Measurements from ENCODE around the gene CIDEA. TPM values are rescaled to one million over a fixed set of nuclear protein-coding genes. Genes with fewer than 3 reads are reported as not detected.
A peak's percentile ranks its signal among the peaks of the same experiment; 100 is the strongest.

Gene CIDEA
- total RNA-seq, 1 donor from 2014 or later = not detected

DNA sequence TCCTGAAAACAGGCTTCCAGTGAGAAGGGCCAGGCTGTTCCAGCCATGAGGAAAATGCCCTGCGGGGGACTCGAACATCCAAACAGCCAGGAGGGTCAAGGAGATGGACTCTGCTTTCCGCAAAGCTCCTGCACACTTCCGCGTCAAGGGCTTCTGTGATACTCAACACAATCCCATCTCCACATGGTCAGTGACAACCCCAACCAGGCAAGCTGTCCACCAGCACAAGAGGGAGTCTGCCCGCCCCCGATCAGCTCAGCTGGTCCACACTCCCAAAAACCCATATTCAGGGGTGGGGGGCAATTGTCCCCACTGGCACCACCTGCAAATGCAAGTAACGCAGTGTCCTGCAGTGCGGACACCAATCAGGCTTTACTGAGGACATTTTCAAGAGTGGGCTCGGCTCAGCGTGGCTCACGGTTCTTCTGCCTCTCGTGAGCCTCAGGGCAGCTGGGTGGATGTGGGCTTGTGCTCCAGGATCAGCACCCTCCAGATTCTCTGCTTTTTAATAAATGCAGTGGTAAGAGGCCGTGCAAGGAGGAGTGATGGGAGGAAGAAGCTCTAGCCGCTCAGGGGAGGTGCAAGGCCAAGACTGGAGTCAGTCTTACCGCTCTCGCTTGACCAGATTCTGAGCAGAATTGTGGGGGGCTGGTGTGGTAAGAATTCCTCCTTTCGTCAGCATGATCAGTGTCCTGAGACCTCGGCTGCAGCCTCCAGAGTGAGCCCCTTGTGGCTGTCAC lies 19.5 kb upstream of the CIDEA start:
- ATAC-seq (ENCODE audit: low read depth) (no peak), DNase-seq (no peak)
- no peak overlapping the region for H3K27ac Mint-ChIP-seq
- no peak overlapping the region for H3K4me3 Mint-ChIP-seq
- ChIA-PET POLR2A (no interaction called here), CTCF (no interaction called here)
- H3K9me3 Mint-ChIP-seq = no peaks in the 10 kb centered on the region
- intact Hi-C loops (cut with micrococcal nuclease) = loop anchor here (5.0 kb wide), 1 partner anchor 32 kb away; no protein-coding TSS in a partner anchor
- H3K36me3 Mint-ChIP-seq (ENCODE audit: low read depth) = no peaks in the 10 kb centered on the region
- H3K4me1 Mint-ChIP-seq = peaks cover 7% of the 10 kb centered on the region
- TF ChIP-seq, protein P1, sequence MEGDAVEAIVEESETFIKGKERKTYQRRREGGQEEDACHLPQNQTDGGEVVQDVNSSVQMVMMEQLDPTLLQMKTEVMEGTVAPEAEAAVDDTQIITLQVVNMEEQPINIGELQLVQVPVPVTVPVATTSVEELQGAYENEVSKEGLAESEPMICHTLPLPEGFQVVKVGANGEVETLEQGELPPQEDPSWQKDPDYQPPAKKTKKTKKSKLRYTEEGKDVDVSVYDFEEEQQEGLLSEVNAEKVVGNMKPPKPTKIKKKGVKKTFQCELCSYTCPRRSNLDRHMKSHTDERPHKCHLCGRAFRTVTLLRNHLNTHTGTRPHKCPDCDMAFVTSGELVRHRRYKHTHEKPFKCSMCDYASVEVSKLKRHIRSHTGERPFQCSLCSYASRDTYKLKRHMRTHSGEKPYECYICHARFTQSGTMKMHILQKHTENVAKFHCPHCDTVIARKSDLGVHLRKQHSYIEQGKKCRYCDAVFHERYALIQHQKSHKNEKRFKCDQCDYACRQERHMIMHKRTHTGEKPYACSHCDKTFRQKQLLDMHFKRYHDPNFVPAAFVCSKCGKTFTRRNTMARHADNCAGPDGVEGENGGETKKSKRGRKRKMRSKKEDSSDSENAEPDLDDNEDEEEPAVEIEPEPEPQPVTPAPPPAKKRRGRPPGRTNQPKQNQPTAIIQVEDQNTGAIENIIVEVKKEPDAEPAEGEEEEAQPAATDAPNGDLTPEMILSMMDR (IDR thresholded peaks at IDR 0.05) = no peak
- peaks cover 16% of the 10 kb centered on the region for H3K27me3 Mint-ChIP-seq

DNA sequence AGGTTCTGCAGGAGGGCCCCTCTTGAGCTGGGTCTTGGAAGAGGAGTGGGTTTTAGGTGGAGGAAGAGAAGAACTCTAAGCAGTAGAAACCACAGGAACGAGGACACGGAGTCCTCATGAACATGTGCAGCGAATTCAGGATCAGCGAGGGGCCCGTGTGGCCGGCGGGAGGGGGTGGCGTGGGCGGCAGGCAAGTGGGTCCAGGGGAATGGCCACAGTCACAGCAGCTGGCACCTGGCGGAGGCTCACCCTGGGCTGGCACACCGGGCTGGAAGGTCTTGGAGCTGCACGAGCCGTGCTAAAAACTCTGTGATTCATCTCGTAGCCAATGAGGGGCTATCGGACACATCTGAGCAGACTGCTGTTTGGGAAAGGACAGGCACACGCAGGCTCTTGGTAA lies 18.0 kb upstream of the CIDEA start:
- Mint-ChIP-seq H3K36me3 (ENCODE audit: low read depth) (no peaks in the 10 kb centered on the region), H3K4me3 (no peak overlapping the region), H3K4me1 (peaks cover 7% of the 10 kb centered on the region), H3K9me3 (no peaks in the 10 kb centered on the region), H3K27ac (no peak overlapping the region), H3K27me3 (peaks cover 18% of the 10 kb centered on the region)
- TF ChIP-seq, protein P1 (IDR thresholded peaks at IDR 0.05) = no peak
- ChIA-PET POLR2A (no interaction called here), CTCF (interaction anchor here (0.9 to 1.7 kb wide), 12 partner anchors 10 to 1385 kb away, joined by 3 to 6 read pairs (median 4); no protein-coding TSS in a partner anchor)
- DNase-seq = no peak
- intact Hi-C loops (cut with micrococcal nuclease) = loop anchor here (5.0 kb wide), 1 partner anchor 34 kb away; no protein-coding TSS in a partner anchor
- ATAC-seq (ENCODE audit: low read depth) = no peak

DNA sequence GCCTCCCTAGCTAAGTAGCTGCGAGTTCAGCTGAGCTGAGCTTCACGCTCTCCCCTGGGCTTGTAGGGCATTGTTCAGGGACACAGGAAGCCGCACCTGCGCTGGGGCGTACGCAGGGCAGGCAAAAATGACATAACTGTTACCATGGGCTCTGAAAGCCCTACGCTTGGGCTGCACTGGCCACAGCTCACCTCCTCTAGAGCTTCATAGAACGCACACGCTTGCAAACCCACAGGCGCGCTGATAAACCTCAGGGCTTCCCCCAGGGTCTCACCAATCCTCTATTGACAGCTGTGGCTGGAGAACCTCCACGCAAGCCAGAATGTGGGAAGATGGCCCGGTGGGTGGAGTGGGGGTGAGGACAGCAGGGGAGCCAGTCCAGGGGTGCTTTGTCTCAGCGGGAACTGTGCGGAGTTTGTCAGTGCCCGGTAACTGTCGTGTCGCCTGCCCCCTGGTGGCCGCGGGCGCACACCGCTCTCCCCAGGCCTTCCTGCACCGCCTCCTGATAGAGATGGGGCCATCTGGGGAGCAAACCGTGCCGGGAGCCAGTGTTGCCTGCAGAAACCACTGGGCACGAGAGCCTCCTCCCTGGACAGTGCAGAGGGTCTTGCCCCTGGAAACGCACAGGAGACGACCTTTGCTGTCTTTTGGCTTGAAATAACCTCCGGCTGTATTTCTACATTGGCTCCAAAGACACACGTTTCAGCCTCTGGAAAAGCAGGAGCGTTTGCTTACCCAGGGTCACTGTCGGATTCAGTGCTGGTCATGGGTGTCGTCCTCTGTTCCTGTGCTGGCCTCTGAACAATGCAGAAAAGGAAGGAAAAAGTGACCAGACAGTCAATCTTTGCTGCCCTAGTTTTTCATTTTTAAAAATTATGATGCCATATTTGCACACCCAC lies 17.0 kb upstream of the CIDEA start:
- no peaks in the 10 kb centered on the region for H3K36me3 Mint-ChIP-seq (ENCODE audit: low read depth)
- no peaks in the 10 kb centered on the region for H3K9me3 Mint-ChIP-seq
- TF ChIP-seq, protein P1 (IDR thresholded peaks at IDR 0.05) = no peak
- CTCF ChIA-PET = interaction anchor here (0.9 to 1.7 kb wide), 11 partner anchors 9 to 582 kb away, joined by 3 to 6 read pairs (median 4); no protein-coding TSS in a partner anchor
- intact Hi-C loops (cut with micrococcal nuclease) = loop anchor here (1.0 to 5.0 kb wide), 3 partner anchors 35 to 187 kb away; no protein-coding TSS in a partner anchor
- DNase-seq = peak; percentile 68
- POLR2A ChIA-PET = no interaction called here
- ATAC-seq (ENCODE audit: low read depth) = peak; percentile 93
- H3K27me3 Mint-ChIP-seq = peaks cover 20% of the 10 kb centered on the region
- peaks cover 7% of the 10 kb centered on the region for H3K4me1 Mint-ChIP-seq
- peak overlapping the region; percentile 25 for H3K4me3 Mint-ChIP-seq
- H3K27ac Mint-ChIP-seq = no peak overlapping the region

DNA sequence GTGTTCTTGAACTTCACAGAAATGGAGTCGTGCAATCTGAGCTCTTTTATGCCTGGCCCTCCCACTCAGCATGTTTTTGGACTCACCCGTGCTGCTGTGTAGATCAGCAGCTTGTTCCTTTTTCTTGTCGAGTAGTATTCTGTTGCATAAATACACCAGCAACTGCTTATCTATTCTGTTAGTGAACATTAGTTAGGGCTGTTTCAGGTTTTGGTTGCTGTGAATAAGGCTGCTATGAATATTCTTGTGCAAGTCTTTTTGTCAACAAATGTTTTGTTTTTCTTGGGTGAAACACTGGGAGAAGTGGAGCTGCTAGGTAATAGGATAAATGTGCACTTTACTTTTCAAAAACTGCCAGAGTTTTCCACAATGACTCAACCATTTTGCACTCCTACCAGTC lies 15.3 kb upstream of the CIDEA start:
- no peaks in the 10 kb centered on the region for H3K9me3 Mint-ChIP-seq
- CTCF ChIA-PET = interaction anchor here (1.2 kb wide), 1 partner anchor 27 kb away, joined by 3 read pairs; no protein-coding TSS in a partner anchor
- no peak overlapping the region for H3K27ac Mint-ChIP-seq
- TF ChIP-seq, protein P1 (IDR thresholded peaks at IDR 0.05) = no peak
- H3K36me3 Mint-ChIP-seq (ENCODE audit: low read depth) = no peaks in the 10 kb centered on the region
- H3K4me3 Mint-ChIP-seq = no peak overlapping the region
- peaks cover 25% of the 10 kb centered on the region for H3K27me3 Mint-ChIP-seq
- POLR2A ChIA-PET = no interaction called here
- intact Hi-C loops (cut with micrococcal nuclease) = loop anchor here (5.0 kb wide), 1 partner anchor 37 kb away; no protein-coding TSS in a partner anchor
- DNase-seq (no peak), ATAC-seq (ENCODE audit: low read depth) (no peak)
- peaks cover 7% of the 10 kb centered on the region for H3K4me1 Mint-ChIP-seq
